Measurements from ENCODE around the gene SMARCB1.

The SMARCB1 gene

DNA sequence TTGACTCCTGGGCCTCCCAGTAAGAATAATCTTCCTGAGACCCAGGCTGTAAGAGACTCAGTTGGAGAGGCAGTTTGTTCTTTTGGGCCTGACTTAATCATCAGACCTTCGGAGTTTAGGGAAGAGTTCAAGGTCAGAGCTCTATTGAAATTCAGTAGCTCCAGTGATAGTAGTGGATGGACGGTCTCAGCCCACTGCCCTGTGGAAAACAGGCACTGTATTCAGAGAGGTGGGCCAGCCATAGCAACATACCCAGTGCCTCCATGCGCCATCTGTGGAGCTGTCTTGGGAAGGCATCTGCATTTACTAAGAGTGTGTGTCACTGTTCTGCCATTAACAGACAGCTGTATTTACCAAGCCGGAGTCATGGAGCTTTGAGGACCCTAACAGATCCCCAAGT, 2.9 kb downstream of the SMARCB1 start:
- no peak overlapping the region for H3K4me3 ChIP-seq (replicated peaks; ENCODE audit: low read depth, low read length)
- TF ChIP-seq, protein P1, sequence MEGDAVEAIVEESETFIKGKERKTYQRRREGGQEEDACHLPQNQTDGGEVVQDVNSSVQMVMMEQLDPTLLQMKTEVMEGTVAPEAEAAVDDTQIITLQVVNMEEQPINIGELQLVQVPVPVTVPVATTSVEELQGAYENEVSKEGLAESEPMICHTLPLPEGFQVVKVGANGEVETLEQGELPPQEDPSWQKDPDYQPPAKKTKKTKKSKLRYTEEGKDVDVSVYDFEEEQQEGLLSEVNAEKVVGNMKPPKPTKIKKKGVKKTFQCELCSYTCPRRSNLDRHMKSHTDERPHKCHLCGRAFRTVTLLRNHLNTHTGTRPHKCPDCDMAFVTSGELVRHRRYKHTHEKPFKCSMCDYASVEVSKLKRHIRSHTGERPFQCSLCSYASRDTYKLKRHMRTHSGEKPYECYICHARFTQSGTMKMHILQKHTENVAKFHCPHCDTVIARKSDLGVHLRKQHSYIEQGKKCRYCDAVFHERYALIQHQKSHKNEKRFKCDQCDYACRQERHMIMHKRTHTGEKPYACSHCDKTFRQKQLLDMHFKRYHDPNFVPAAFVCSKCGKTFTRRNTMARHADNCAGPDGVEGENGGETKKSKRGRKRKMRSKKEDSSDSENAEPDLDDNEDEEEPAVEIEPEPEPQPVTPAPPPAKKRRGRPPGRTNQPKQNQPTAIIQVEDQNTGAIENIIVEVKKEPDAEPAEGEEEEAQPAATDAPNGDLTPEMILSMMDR (IDR thresholded peaks at IDR 0.05; ENCODE audit: low read depth, low read length, missing control alignments): no peak
- DNase-seq (ENCODE audit: extremely low read depth, low read depth): no peak

DNA sequence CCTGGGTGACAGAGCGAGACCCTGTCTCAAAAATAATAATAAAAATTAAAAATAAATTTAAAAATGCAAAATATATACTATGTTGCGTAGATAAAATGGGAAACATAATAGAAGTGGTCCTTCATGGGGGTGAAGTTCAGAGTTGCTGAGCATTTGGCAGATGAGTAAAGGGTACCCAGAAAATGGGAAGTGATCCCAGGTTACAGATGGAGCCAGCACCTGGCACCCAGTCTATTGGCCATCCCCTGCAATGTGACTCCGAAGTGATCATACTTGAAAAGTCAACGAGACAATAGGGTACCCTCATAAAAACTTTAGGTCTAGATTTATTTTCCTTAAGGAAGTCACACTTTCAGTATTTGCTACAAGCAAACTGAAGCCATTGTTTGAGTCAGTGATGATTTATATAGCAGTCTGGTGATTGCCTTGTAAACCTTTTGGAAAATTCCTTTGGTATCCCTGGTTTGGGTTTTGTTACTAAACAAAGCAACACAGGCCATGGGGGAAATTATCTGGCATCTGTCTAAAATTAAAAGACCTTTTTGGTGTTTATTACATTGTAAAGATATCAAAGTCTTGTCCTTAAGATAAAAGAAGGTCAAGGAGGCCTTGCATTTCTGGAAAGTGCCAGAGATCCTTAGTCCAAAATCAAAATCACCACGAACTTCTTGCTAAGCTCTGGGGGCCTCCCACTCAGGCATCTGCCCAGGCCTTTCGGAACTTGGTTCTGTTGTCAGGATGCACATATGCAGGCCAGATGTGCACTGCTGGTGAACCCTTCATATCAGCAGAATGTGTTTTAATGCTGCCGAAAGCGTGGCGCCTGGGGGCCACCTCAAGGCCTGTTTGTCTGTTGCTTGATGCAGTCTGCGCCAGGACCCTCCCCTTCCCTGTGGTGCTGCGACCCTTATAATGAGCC, 4.3 kb downstream of the SMARCB1 start:
- TF ChIP-seq, protein P1 (IDR thresholded peaks at IDR 0.05; ENCODE audit: low read depth, low read length, missing control alignments): no peak
- peak; percentile 94 for DNase-seq (ENCODE audit: extremely low read depth, low read depth)
- peak overlapping the region; percentile 1; the same call in 1 of the 2 replicates for H3K4me3 ChIP-seq (replicated peaks; ENCODE audit: low read depth, low read length)

DNA sequence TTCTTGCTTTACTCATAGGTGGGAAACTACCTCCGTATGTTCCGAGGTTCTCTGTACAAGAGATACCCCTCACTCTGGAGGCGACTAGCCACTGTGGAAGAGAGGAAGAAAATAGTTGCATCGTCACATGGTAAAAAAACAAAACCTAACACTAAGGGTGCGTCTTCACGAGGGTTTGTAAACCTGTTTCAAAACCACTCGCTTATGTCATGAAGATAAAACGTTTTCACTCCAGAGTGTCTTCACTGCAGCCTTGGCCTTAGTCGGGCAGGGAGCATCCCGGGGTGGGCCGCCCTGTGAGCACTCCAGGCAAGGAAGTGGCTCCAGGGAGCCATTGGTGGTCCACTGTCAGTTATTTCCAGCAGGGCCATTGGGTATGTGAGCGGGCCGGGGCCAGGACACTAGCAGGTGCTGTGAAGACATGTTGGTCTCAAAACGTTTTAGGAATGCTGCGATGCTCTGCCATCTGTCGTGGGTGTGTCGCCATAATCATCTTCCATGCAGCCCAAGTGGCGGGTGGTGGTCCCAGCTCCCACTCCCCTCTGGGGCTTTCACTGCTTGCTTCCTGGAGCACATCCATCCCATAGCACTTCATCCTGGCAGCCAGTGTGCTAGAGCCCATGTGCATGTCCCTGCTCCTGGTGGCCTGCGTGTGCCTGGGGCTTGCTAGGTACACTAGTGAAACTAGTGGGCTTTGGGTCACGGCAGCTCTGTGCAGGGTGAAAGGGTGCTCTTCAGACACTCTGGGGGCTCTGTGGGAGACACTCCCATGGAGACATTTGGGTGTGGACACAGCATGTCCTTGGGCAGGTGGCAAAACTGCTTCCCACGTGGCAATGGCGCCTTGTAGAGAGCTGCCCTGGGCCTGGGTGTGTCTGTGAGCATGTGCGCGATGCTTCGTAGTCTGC, 5.2 kb downstream of the SMARCB1 start:
- DNase-seq (ENCODE audit: extremely low read depth, low read depth): no peak
- TF ChIP-seq, protein P1 (IDR thresholded peaks at IDR 0.05; ENCODE audit: low read depth, low read length, missing control alignments): no peak
- peak overlapping the region; percentile 1; the same call in 1 of the 2 replicates for H3K4me3 ChIP-seq (replicated peaks; ENCODE audit: low read depth, low read length)

DNA sequence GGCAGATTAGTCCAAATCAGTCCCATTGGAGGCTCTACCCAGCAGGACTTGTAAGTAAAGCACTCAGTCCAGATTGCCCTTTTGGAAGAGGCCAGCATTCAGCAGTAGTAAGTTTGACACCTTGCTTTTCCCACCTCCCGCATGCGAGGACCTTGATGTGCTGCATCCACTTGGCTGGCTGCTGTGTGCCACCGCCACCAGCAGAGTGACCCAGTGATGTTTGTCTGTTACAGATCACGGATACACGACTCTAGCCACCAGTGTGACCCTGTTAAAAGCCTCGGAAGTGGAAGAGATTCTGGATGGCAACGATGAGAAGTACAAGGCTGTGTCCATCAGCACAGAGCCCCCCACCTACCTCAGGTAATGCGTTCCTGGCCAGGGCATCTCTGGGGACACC, 6.6 kb downstream of the SMARCB1 start:
- no peak for DNase-seq (ENCODE audit: extremely low read depth, low read depth)
- TF ChIP-seq, protein P1 (IDR thresholded peaks at IDR 0.05; ENCODE audit: low read depth, low read length, missing control alignments): no peak
- H3K4me3 ChIP-seq (replicated peaks; ENCODE audit: low read depth, low read length): no peak overlapping the region

DNA sequence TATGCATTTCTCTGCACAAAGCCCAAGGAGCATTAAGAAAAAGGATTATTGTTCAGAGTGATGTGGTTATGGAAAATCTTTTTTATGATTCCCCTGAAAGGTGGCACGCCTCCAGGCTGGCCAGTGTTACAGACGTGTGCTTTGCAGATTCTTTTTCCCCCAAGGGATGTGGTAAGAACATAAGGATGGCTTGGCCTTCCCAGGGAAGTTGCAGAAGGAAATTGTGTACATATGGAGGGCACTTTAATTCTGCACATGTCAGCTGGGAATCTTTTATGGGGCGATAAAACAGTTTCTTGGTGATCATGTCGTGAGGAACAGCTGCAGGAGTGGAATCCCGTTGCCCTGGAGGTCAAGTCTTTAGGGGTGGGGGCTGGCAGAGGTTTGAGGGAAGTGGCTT, 9.7 kb downstream of the SMARCB1 start:
- TF ChIP-seq, protein P1 (IDR thresholded peaks at IDR 0.05; ENCODE audit: low read depth, low read length, missing control alignments): no peak
- peak; percentile 91 for DNase-seq (ENCODE audit: extremely low read depth, low read depth)
- H3K4me3 ChIP-seq (replicated peaks; ENCODE audit: low read depth, low read length): no peak overlapping the region

DNA sequence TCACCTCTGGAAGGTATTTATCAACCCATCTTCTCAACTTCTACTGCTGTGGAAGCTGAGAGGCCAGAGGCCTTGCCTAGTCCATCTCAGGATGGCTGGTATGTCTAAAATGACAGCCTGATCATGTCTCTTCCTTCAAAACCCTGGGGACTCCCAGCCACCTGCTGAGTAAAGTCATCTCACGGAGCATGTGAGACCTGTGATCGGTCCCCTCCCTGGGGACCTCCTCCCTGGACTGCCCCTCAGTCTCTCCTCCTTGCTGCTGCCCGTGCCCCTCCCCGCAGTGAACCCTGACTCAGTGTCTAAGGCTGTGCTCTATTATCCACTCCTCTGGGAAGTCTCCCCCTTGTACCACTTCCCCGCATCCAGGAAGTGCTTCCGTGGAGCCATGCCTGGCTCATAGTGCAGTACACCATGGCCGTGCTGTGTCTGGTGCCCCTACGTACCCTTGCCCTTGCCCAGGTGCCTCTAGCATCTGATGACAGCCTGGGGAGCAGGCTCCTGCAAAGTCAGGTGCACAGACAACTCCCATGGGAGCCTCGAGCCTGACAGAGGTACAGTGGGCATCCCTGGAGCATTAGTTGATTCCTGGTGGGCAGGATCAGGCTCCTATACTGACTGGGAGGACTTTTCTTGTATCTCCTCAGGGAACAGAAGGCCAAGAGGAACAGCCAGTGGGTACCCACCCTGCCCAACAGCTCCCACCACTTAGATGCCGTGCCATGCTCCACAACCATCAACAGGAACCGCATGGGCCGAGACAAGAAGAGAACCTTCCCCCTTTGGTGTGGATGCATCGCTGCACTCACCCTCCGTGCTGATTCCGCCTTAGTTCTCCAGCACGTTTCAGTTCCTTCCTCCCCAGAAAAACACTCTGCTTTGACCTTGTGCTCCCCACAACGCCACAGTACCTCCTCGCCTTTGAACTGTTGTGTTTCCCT, 13.8 kb downstream of the SMARCB1 start:
- no peak for DNase-seq (ENCODE audit: extremely low read depth, low read depth)
- no peak overlapping the region for H3K4me3 ChIP-seq (replicated peaks; ENCODE audit: low read depth, low read length)
- TF ChIP-seq, protein P1 (IDR thresholded peaks at IDR 0.05; ENCODE audit: low read depth, low read length, missing control alignments): no peak

All from HFF-Myc (cell line).